ENCODE data around the gene NDUFB3.
"Not testable (repeated sequence)": the region's sequence is repeated elsewhere in the genome, so short reads cannot be mapped to it uniquely, and the experiment has no call there.

Gene NDUFB3

DNA sequence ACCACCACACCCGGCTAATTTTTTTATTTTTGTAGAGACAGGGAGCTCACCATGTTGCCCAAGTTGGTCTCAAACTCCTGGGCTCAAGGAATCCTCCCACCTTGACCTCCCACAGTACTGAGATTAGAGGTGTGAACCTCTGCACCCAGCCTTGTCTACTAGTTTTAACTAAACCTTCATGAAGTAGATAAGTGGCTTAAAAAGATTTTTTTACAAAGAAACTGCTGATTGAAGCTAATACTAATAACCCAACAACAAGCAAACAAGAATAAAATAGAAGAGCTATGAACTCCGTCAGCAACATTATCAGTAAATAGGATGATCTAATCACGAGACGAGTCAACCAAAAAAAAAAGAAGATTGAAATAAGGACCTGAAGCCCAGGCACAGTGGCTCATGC, 18.8 kb downstream of the NDUFB3 start:
- no peak for DNase-seq

DNA sequence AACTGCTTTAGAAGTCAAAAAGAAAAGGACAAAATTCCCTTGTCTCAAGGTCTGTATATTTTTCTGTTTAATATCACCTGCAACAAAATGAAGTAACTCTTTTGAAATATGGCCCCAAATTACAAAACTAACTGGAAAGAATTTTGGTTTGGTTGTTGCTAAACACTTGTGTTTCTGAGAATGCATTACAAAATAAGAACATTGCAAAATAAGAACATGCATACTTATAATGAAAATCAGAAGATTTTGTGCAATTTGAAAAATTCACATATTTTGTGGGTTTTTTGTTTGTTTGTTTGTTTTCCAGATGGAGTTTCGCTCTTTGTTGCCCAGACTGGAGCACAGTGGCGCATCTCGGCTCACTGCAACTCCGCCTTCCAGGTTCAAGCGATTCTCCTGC, 21.8 kb downstream of the NDUFB3 start:
- DNase-seq = no peak

DNA sequence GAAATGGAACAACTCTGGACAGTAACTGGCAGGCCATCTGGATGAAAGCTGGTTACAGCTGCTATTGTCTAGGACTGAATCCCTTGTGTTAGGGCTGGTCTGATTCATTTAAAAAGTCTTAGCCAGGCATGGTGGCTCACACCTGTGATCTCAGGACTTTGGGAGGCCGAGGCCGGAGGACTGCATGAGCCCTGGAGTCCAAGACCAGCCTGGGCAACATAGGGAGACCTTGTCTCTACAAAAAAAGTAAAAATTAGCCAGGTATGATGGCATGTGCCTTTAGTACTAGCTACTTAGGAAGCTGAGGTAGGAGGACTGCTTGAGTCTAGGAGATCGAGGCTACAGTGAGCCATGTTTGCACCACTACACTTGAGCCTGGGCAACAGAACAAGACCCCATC, 28.7 kb downstream of the NDUFB3 start:
- DNase-seq = no peak

DNA sequence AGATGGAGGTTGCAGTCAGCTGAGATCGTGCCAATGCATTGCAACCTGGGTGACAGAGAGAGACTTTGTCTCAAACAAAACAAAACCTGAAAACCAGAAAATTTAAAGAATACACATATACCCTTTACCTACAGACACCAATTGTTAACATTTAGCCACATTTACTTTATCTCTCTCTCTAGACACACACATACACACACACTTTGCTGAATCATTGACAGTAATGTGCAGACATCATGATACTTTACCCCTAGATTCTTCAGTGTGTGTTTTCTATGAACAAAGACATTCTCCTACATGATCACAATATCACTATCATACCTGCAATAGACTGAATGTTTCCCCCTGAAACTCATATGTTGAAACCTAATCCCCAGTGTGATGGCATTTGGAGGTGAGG, 34.0 kb downstream of the NDUFB3 start:
- DNase-seq = no peak

DNA sequence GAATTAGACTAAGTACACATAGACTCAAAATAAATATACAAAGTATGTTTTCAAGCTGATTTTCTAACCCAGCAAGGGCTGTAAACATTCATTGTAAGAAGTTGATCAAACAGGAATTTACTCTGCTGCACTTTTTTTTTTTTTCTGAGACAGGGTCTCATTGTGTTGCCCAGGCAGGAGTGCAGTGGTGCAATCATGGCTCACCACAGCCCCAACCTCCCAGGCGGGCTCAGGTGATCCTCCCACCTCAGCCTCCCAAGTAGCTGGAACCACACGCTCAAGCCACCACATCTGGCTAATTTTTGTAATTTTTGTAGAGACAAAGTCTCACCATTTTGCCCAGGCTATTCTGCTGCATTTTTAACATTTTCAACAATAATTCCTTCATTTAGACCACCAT, 35.8 kb downstream of the NDUFB3 start:
- no peak for DNase-seq

DNA sequence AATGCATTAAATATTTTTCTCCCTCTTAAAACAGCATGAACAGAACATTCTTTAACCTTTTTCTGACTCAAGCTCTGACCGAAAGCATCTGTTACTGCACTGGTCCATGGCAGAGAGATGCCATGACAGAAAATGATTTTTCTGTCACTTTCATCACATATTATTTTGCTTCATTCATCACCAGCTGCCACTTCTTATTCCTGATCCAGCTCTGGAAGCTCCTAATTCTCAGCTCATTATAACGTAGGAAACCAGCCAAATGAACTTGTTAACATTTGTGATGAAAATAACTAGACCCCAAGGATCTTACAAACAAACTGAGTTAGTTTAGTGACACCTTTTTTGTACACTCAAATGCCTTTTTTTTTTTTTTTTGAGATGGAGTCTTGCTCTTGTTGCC, 36.5 kb downstream of the NDUFB3 start:
- DNase-seq = no peak

DNA sequence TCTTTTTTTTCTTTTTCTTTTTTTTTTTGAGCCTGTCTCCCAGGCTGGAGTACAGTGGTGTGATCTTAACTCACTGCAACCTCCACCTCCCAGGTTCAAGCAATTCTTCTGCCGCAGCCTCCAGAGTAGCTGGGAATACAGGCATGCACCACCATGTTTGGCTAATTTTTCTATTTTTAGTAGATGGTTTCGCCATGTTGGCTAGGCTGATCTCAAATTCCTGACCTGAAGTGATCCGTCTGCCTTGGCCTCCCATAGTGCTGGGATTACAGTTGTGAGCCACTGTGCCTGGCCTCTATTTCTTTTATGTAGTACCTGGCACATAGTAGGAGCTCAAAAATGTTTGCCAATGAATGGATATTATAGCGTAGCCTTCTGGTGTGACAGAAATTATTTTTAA, 37.4 kb downstream of the NDUFB3 start:
- DNase-seq = no peak

DNA sequence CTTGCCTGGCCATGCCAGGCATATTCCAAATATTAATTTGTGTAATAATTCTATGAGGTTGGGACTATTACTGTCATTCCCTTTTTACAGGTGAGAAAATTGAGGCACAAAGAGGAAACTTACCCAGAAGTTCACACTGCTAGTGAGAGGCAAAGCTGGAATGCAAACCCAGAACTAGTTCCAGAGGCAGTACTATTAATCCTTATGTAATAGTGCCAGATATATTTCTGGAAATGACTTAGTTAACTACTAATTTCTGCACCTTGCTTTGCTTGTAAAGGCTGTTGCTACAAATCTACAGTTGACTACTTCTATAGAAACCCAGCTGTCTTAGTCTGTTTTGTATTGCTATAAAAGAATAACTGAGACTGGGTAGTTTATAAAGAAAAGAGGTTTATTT, 38.8 kb downstream of the NDUFB3 start:
- no peak for DNase-seq

DNA sequence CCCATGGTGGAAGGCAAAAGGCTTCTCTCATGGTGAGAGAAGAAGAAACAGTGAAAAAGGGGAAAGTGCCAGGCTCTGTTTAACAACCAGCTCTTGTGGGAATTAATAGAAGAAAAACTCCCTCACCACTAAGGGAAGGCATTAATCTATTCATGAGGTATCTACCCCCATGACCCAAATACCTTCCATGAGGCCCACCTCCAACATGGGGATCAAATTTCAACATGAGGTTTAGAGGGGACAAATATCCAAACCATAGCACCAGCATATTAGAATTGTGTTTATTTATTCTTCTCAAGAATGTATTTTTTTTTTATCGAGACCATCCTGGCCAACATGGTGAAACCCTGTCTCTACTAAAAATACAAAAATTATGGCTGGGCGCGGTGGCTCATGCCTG, 39.3 kb downstream of the NDUFB3 start:
- no peak for DNase-seq

DNA sequence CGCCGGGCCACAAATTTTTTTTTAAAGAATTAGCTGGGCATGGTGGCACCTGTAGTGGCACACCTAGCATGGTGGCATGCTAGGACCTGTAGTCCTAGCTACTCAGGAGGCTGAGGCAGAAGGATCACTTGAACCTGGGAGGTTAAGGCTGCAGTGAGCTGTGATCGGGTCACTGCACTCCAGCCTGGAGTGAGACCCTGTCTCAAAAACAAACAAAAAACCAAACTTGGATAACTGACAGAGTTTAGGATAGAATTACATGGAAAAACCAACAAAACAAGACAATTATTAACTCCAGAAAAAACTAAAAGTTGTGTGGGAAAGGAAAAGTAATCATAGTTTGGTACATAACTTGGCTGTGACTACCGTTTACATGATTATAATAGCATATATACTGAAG, 42.5 kb downstream of the NDUFB3 start:
- DNase-seq = no peak

DNA sequence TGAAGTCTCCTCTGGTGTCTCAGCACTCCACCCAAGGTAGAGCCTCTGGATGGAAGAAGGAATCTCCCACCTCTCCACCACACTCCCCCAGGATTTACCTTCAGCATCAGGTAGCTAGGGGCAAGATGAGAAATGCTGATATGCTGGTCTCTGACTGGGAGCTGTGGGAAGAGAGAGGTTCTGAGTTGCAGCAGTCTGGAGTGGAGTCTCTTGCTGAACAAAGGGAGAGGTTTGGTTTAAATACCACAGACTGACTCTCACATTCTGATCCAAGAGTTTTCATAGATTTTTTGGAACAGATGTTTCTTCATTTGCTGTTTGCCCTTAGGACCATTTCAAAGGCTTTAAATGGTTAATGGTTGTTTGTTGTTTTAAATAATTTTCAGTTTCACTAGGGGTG, 43.0 kb downstream of the NDUFB3 start:
- no peak for DNase-seq

DNA sequence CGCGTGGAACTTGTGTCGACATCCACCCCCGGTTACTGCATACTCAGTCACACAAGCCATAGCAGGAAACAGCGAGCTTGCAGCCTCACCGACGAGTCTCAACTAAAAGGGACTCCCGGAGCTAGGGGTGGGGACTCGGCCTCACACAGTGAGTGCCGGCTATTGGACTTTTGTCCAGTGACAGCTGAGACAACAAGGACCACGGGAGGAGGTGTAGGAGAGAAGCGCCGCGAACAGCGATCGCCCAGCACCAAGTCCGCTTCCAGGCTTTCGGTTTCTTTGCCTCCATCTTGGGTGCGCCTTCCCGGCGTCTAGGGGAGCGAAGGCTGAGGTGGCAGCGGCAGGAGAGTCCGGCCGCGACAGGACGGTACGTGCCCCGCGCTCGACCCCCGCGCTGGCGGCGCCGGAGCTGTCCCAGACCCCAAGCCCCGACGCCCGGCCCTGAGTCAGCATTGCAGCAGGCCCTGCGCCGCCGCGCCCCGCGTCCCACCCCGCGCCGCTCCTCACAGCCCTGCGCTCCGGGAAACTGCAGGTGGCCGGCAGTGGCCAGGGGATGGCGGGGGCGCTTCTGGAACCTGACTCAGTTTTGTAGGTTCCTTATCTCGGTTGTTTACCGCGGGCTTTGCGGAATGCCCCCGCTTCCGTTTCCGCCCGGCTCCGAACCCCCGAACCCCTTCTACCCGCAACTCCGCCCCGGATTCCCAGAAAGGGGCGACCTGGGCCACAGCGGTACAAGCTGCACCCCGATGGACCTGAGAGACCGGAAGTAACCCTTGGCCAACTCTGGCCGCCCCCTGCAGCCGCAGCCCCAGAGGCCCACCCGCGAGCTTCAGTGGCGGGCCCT, 44.5 kb downstream of the NDUFB3 start, which contains the start of gene CFLAR:
Gene CFLAR (plus strand): TSS at position 50 of the 844 bp plus-strand sequence. CDS start 13,702 bp downstream, outside the sequence.
- DNase-seq = peak in 53 of 58 donors; percentile 14 to 80 (median 58)

DNA sequence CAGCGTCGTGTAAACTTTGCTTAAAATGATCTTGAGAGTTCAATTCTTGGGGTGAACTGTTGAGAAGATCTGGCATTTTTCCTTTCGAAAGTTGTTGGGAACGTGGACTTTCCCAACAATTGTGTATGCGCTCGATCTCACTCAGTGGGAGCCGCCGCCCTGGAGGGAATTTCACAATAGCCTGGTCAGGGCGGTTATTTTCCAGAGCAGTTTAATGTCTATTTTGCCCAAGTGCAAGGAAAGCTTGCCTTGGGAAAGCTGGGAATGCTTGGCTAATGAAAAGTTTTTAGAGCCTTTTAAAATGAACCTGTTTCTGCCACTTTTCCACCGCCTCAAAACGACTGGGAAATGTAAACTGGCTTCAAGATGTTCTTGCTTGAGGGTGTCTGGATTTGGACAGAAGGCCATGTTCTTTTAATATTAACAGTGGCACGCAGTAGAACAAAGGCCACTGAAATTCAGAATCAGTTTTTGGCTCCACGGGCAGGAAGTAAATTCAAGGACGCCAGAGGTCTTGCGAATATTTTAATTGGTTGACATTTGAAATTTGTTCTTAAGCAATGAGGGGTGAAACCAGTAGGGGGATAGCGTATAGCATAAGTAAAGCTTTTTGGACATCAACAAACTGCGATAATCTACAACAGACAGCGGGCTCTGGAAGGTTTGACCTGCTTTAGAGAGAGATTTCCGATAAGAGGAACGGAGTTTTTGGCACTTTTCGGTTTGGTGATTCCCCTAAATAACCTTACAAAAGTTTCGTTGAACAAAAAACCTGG, 45.3 kb downstream of the NDUFB3 start:
- DNase-seq = peak in 26 of 58 donors; percentile 25 to 67 (median 47)

DNA sequence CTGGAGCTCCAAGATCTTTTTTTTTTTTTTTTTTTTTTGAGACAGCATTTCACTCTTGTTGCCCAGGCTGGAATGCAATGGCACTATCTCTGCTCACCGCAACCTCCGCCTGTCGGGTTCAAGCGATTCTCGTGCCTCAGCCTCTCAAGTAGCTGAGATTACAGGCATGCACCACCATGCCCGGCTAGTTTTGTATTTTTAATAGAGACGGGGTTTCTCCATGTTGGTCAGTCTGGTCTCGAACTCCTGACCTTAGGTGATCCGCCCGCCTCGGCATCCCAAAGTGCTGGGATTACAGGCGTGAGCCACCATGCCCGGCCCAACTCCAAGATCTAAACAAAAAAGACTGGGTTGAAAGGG, 45.9 kb downstream of the NDUFB3 start:
- not testable (repeated sequence) for DNase-seq

DNA sequence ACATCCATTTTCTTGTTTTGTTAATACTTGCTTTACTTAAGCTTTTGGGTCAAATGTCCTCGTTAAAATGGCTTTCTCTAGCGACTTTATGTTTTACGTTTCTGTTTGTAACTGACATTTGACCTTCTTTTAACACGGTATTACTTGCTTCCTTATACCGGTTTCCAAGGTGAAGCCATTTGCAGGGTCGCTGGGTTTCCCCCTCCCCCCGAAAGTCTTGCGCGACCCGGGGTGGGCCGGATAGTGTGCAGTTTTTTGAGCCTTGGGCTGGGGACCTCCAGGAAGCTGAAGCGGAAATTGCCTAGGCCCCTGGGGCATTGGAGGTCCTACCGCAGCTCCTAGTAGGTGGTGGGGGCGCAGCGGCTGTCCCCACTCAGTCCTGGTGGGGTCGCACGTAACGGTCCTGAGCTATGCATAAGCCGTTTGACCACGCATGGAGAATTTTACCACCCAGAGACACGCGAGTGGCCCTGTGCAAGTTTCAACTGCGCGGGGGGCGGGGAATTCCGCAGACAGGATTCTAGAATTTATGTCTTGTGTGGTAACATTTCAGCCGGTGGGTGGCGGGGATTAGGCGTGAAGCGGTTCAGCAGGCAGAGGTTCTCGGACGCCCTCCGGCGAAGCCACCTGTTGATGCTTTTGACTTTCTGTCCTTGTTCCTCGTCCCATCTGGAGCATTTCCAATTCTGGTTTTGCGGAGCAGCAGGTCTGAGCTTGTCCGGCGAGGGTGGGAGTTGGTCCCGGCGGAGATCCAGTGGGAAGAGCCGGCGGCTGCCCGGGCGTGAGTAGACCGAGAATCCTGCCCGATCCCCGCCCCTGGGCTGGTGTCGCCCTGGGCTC, 46.5 kb downstream of the NDUFB3 start:
- DNase-seq = peak in 54 of 58 donors; percentile 11 to 86 (median 61)

DNA sequence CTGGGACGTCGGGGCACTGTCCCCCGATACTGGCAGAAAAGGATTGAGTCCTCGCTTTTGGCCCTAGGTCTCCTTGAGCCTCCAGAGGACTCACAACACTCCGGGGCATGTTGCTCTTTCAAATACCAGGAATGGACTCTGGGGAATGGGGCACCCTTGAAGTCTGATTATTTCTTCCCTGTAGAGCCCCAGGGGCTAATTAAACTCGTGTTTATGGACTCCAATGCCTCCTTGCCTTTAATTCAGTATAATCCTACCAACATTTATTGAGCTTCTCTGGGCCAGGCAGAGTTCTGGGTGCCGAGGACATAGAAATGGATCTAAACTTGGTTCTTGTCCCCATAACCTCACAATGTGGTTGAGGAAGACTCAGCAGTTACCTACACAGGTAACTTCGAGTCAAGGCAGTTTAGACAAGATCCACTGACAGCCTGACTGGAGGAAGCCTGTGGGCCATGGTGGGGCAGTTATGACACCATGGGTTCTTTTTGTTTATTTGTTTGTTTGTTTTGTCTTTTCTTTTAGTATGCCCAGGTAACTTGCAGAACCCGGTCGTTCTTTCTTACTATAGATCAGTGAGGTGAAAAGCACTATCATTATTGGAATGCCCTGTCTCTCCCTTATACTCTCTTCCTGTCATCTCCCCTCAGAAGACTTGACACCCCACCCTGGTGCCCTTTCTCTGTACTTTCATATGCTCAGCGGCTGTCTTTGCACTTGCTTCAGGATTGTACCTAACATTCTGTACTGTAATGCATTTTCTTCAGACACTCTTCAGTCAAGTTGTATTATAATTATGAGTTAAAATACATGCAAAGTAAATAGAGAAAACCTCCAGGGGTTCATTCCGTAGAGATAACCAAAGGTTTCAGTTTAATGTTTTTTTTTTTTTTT, 47.4 kb downstream of the NDUFB3 start:
- DNase-seq = peak in 2 of 58 donors; percentile 45 to 52

DNA sequence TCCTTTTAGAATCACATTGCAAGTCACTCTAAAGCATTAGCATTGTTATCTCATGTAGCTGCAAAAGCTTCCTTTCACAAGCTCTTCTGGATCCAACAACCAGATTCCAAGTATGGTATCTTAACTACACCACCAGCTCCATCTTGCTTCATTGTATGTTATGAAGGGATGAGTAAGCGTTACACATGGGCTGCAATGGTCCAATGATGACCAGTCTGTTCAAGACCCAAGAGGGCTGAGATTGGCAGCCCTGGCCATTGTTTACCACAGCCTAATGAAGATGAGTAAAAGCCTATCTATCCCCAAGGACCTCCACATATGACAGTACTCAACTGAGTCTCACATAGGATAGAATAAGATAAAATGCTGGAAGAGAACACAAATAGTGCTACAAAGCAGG, 50.5 kb downstream of the NDUFB3 start:
- DNase-seq = no peak

DNA sequence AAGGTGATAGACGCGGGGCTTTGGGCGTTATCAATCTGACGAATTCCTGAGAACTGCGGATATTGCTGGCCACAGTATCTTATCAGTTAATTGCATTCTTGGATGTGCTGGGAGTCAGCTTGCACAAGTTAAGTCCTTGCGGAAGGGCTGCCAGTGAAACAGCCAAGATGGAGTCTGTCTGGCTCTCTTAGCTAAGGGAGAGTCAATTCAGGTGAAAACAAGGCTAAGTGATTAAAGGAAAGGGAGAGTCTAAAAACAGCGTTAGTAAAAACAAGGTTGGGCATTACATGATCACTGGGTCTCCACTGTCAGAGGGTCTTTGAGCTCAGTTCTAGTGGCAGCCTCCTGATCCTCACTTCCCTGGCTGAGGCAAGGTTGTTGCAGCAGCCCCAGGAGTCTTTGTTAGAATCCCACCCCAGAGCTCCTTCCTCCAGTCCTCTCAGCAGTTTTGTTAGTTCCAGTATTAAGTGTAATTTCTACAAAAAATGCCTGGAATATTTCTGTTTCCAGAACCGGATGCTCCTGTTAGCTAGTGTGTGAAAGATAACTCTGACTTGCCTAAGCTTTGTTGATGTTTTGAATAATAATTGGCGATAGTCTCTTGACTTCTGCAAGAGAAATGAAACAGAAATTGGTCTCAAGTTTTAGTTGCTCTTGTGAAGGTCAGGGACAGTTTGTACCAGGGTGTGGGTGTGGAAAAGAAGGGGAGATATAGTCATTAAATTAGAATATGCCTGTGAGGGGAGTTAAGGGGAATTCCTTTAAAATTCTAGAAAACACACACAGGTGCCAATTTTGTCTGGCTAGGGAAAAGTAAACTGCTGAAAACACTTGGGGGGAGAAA, 54.7 kb downstream of the NDUFB3 start:
- no peak for DNase-seq

DNA sequence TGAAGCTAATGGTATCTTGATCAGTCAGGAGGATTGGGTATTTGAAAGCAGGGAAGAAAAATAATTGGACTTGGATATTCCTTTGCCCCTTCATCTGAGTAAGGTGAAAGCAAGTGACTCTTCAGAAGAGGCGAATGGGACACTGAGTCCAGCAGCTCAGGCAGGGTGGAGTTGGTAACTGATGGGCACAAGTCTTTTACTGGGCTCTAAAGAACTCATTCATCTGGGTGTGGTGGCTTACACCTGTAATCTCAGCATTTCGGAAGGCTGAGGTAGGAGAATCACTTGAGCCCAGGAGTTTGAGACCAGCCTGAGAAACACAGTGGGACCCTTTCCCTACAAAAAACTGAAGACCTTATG, 55.3 kb downstream of the NDUFB3 start:
- no peak for DNase-seq

DNA sequence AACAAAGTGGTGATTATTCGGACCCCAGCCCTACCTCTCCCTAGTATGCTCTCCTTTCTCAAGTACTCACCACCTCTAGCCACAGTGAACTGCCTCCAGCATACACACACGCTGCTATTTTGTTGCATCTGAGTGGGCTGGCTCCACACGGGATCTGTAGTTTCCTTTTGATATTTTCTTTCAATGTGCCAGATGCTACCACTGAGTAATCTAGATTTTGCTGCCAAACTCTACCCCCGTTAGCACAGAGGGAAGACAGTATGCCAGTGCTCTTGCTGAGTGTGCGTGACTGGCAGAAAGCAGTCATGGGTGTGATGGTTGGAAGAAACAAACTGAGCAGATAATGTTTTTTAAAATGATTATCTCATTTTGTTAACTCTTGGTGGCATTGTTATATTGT, 55.8 kb downstream of the NDUFB3 start:
- DNase-seq = peak in 46 of 58 donors; percentile 4 to 85 (median 39)

Measured in anterior cingulate cortex (tissue), 58 donors.